WTC11 (cell line): ENCODE results near the gene CARD11. TPM values are rescaled to one million over a fixed set of nuclear protein-coding genes. Genes with fewer than 3 reads are reported as not detected.
A peak's percentile ranks its signal among the peaks of the same experiment; 100 is the strongest.
"Not testable (repeated sequence)": the region's sequence is repeated elsewhere in the genome, so short reads cannot be mapped to it uniquely, and the experiment has no call there.

Source experiments
- ATAC-seq: fragments of 200-7000 bp; cut with Tn5 transposase; 2 replicates; pipeline ENCODE4 v1.10.0; 2021; ENCODE audit warnings: mild to moderate bottlenecking, moderate library complexity
- CTCF ChIA-PET: fragments of 300-600 bp; sonication (Branson Sonifier 250); formaldehyde crosslinking; loops from one replicate; lab custom pipeline; 2021; ENCODE audit warnings: antibody characterized with exemption; lab: Charles Lee
- POLR2A ChIA-PET: fragments of 350-600 bp; sonication (Branson Sonifier 250); formaldehyde crosslinking; loops from one replicate; lab custom pipeline; 2021; ENCODE audit warnings: antibody characterized with exemption; lab: Charles Lee
- DNase-seq: peaks from one replicate; pipeline ENCODE4 v3.0.0; 2021; ENCODE audit warnings: low spot score
- H3K27ac Mint-ChIP-seq: 2 replicates; pipeline ENCODE4 v1.8.0; 2021; ENCODE audit warnings: mixed read lengths
- H3K27me3 Mint-ChIP-seq: 2 replicates; pipeline ENCODE4 v1.8.0; 2021; ENCODE audit warnings: low read depth, mild to moderate bottlenecking, moderate library complexity, mixed read lengths
- H3K36me3 Mint-ChIP-seq: 2 replicates; pipeline ENCODE4 v1.8.0; 2021; ENCODE audit warnings: mixed read lengths
- H3K4me1 Mint-ChIP-seq: 2 replicates; pipeline ENCODE4 v1.8.0; 2022; ENCODE audit warnings: mixed read lengths
- H3K4me3 Mint-ChIP-seq: 2 replicates; pipeline ENCODE4 v1.8.0; 2021; ENCODE audit warnings: mild to moderate bottlenecking, moderate library complexity, mixed read lengths
- H3K9me3 Mint-ChIP-seq: 2 replicates; pipeline ENCODE4 v1.8.0; 2021; ENCODE audit warnings: mixed read lengths
- CREB1 ChIP-seq: sonication (generic); formaldehyde crosslinking; IDR thresholded peaks from 2 replicates; pipeline ENCODE4 v1.8.0; 2023; ENCODE audit warnings: mild to moderate bottlenecking, missing genetic modification reagents
- CREM ChIP-seq: sonication (generic); formaldehyde crosslinking; IDR thresholded peaks from 2 replicates; pipeline ENCODE4 v1.8.1; 2022; ENCODE audit warnings: mild to moderate bottlenecking, missing genetic modification reagents, moderate library complexity
- FOXK1 ChIP-seq: sonication (generic); formaldehyde crosslinking; IDR thresholded peaks from 2 replicates; pipeline ENCODE4 v1.8.0; 2022; ENCODE audit warnings: mild to moderate bottlenecking, moderate library complexity, missing genetic modification reagents
- GRHL2 ChIP-seq: fragments of 250-450 bp; sonication (Bioruptor Pico); IDR thresholded peaks from 2 replicates; pipeline ENCODE4 v1.8.0; 2022; ENCODE audit warnings: mild to moderate bottlenecking, moderate library complexity; ENCODE audit not compliant: insufficient replicate concordance, severe bottlenecking
- NR3C1 ChIP-seq: sonication (generic); formaldehyde crosslinking; conservative IDR thresholded peaks from 2 replicates; pipeline ENCODE4 v1.8.1; 2023; ENCODE audit warnings: low read depth, mild to moderate bottlenecking, missing genetic modification reagents
- PRRX2 ChIP-seq: fragments of 250-450 bp; sonication (Bioruptor Pico); IDR thresholded peaks from 2 replicates; pipeline ENCODE4 v1.8.0; 2021; ENCODE audit warnings: mild to moderate bottlenecking
- RORB ChIP-seq: fragments of 250-450 bp; sonication (Bioruptor Pico); IDR thresholded peaks from 2 replicates; pipeline ENCODE4 v1.9.0; 2021; ENCODE audit warnings: mild to moderate bottlenecking
- ZNF219 ChIP-seq: sonication (generic); formaldehyde crosslinking; IDR thresholded peaks from 2 replicates; pipeline ENCODE4 v1.8.0; 2023; ENCODE audit warnings: missing genetic modification reagents, mild to moderate bottlenecking, borderline replicate concordance
- ZNF232 ChIP-seq: sonication (generic); formaldehyde crosslinking; IDR thresholded peaks from 2 replicates; pipeline ENCODE4 v1.8.0; 2022; ENCODE audit warnings: mild to moderate bottlenecking, missing genetic modification reagents
- total RNA-seq: library from RNA; stranded (reverse); gene quantifications from 3 replicates; pipeline ENCODE4 v1.2.3, GENCODE V29; 2021
- TF ChIP-seq, protein P1 (sequence below): fragments of 200-600 bp; IDR thresholded peaks from 2 replicates; pipeline ENCODE4 v1.8.0; 2022; ENCODE audit warnings: antibody characterized with exemption
- TF ChIP-seq, protein P2 (sequence below): sonication (generic); formaldehyde crosslinking; conservative IDR thresholded peaks from 2 replicates; pipeline ENCODE4 v1.8.1; 2023; ENCODE audit warnings: mild to moderate bottlenecking, low read depth, missing genetic modification reagents, moderate library complexity
- TF ChIP-seq, protein P3 (sequence below): sonication (generic); formaldehyde crosslinking; IDR thresholded peaks from 2 replicates; pipeline ENCODE4 v1.8.1; 2022; ENCODE audit warnings: low read depth, missing genetic modification reagents, borderline replicate concordance
- TF ChIP-seq, protein P4 (sequence below): sonication (generic); formaldehyde crosslinking; IDR thresholded peaks from 2 replicates; pipeline ENCODE4 v1.8.1; 2022; ENCODE audit warnings: mild to moderate bottlenecking, moderate library complexity, missing genetic modification reagents
- TF ChIP-seq, protein P5 (sequence below): fragments of 250-450 bp; sonication (Bioruptor Pico); IDR thresholded peaks from 2 replicates; pipeline ENCODE4 v1.9.0; 2021; ENCODE audit warnings: mild to moderate bottlenecking

Gene CARD11
- total RNA-seq, 1 experiment from 2014 or later = 40.8 TPM

DNA sequence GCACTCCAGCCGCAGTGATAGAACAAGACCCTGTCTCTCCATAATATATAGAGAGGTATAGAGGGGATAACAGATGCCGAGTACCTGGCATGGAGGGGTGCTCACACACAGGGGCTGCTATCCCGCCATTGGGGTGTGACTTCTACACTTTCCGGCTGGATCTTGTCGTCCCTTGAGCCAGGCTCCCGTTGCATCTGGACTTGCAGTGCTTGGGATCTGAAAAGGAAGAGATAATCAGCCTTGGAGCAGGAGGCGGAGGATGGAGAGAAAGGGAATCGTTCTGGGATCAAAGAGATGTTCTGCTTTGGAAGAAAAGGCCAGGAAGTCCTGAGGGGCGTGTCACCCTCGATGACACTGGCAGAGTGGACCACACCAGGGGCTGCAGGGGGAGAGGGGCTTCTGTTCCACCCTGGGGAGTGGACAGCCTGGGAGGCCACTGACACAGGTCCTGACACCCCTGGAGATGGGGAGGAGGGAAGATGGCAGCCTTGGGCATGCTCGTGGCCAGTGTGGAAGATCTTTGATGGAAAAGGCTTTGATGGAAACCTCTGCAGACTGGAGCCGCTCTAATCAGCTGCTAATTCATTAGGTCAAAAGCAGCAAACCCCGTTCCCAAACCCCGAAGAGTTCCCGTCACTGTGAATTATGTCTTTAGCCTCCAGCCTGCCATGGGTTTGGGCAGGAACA lies 85.1 kb downstream of the CARD11 start:
- Mint-ChIP-seq H3K4me1 (no peaks in the 10 kb centered on the region; the same call in 1 of the 2 replicates), H3K9me3 (0 out of 2 replicates have a peak, but pooled peaks cover 3% of the 10 kb centered on the region), H3K36me3 (peaks cover 4% of the 10 kb centered on the region; the same call in 1 of the 2 replicates), H3K4me3 (no peak overlapping the region), H3K27ac (no peak overlapping the region), H3K27me3 (no peaks in the 10 kb centered on the region)
- TF ChIP-seq PRRX2 (CRISPR knock-in tag) (no peak), GRHL2 (CRISPR knock-in tag) (no peak), CREM (no peak), ZNF232 (no peak), RORB (CRISPR knock-in tag) (no peak), FOXK1 (no peak), CREB1 (CRISPR knock-in tag) (no peak), NR3C1 (no peak), ZNF219 (CRISPR knock-in tag) (no peak)
- TF ChIP-seq, protein P1, sequence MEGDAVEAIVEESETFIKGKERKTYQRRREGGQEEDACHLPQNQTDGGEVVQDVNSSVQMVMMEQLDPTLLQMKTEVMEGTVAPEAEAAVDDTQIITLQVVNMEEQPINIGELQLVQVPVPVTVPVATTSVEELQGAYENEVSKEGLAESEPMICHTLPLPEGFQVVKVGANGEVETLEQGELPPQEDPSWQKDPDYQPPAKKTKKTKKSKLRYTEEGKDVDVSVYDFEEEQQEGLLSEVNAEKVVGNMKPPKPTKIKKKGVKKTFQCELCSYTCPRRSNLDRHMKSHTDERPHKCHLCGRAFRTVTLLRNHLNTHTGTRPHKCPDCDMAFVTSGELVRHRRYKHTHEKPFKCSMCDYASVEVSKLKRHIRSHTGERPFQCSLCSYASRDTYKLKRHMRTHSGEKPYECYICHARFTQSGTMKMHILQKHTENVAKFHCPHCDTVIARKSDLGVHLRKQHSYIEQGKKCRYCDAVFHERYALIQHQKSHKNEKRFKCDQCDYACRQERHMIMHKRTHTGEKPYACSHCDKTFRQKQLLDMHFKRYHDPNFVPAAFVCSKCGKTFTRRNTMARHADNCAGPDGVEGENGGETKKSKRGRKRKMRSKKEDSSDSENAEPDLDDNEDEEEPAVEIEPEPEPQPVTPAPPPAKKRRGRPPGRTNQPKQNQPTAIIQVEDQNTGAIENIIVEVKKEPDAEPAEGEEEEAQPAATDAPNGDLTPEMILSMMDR = no peak
- TF ChIP-seq, protein P2, sequence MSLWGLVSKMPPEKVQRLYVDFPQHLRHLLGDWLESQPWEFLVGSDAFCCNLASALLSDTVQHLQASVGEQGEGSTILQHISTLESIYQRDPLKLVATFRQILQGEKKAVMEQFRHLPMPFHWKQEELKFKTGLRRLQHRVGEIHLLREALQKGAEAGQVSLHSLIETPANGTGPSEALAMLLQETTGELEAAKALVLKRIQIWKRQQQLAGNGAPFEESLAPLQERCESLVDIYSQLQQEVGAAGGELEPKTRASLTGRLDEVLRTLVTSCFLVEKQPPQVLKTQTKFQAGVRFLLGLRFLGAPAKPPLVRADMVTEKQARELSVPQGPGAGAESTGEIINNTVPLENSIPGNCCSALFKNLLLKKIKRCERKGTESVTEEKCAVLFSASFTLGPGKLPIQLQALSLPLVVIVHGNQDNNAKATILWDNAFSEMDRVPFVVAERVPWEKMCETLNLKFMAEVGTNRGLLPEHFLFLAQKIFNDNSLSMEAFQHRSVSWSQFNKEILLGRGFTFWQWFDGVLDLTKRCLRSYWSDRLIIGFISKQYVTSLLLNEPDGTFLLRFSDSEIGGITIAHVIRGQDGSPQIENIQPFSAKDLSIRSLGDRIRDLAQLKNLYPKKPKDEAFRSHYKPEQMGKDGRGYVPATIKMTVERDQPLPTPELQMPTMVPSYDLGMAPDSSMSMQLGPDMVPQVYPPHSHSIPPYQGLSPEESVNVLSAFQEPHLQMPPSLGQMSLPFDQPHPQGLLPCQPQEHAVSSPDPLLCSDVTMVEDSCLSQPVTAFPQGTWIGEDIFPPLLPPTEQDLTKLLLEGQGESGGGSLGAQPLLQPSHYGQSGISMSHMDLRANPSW (CRISPR knock-in tag) = no peak
- TF ChIP-seq, protein P3, sequence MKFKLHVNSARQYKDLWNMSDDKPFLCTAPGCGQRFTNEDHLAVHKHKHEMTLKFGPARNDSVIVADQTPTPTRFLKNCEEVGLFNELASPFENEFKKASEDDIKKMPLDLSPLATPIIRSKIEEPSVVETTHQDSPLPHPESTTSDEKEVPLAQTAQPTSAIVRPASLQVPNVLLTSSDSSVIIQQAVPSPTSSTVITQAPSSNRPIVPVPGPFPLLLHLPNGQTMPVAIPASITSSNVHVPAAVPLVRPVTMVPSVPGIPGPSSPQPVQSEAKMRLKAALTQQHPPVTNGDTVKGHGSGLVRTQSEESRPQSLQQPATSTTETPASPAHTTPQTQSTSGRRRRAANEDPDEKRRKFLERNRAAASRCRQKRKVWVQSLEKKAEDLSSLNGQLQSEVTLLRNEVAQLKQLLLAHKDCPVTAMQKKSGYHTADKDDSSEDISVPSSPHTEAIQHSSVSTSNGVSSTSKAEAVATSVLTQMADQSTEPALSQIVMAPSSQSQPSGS (CRISPR knock-in tag) = no peak
- ChIA-PET CTCF (no interaction called here), POLR2A (interaction anchor here (1.0 kb wide), 1 partner anchor 12 kb away, joined by 8 read pairs; no protein-coding TSS in a partner anchor)
- ATAC-seq (no peak), DNase-seq (peak; percentile 3)

DNA sequence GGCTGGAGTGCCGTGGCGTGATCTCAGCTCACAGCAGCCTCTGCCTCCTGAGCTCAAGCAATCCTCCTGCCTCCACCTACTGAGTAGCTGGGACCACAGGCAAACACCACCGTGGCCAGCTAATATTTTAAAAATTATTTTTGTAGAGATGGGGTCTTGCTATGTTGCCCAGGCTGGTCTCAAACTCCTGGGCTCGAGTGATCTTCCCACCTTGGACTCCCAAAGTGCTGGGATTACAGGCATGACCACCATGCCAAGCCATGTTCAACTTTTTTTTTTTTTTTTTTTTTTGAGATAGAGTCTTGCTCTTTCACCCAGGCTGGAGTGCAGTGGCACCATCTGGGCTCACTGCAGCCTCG lies 86.3 kb downstream of the CARD11 start:
- H3K9me3 Mint-ChIP-seq, DNase-seq, H3K4me1 Mint-ChIP-seq, H3K4me3 Mint-ChIP-seq, ATAC-seq, POLR2A ChIA-PET, H3K27ac Mint-ChIP-seq, H3K36me3 Mint-ChIP-seq, H3K27me3 Mint-ChIP-seq: not testable (repeated sequence)
- CTCF ChIA-PET = interaction anchor here (0.7 kb wide), 1 partner anchor 353 kb away, joined by 3 read pairs; no protein-coding TSS in a partner anchor

DNA sequence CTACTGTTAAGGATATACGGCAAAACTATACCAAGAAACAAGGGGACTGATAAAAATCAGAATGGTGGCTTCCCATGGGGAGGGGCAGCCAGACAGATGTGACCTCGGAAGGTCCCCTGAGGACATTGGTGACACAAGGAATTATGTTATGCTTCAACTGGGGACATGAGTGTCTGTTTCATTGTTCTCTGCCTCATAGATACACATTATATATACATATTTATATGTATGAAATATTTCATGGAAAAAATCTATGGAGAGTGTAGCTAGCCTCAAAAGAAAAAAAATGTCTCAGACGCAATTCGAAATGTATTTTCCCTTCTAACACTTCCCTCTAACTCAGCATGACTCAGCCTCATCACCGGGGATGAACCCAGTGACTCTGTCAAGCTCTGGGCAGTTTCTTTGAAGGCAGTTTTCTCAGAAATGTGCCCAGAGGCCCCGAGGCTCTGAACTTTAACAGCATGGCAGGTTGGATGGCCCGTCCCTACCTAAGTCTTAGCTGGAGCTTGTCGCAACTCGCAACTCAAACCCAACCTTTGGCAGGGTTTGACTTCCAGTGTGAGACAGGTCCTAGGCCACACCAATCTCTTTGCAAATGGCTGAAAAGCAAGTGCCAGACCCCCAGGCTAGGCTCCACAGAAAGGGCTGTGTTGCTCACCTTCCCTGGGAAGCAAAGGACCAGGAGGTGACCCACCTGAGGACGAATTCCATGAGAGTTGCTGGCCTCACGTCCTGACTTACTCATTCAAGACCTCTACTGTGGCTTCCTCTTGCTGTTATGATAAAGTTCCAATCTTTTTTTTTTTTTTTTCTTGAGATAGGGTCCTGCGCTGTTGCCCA lies 86.9 kb downstream of the CARD11 start:
- ChIA-PET CTCF (no interaction called here), POLR2A (no interaction called here)
- peaks cover 10% of the 10 kb centered on the region for H3K36me3 Mint-ChIP-seq
- H3K27me3 Mint-ChIP-seq = no peaks in the 10 kb centered on the region
- H3K27ac Mint-ChIP-seq = no peak overlapping the region
- H3K4me3 Mint-ChIP-seq = no peak overlapping the region
- peaks cover 5% of the 10 kb centered on the region for H3K4me1 Mint-ChIP-seq
- peaks cover 8% of the 10 kb centered on the region; the same call in 1 of the 2 replicates for H3K9me3 Mint-ChIP-seq
- DNase-seq = peak; percentile 5
- TF ChIP-seq GRHL2 (CRISPR knock-in tag) = no peak
- TF ChIP-seq, protein P4, sequence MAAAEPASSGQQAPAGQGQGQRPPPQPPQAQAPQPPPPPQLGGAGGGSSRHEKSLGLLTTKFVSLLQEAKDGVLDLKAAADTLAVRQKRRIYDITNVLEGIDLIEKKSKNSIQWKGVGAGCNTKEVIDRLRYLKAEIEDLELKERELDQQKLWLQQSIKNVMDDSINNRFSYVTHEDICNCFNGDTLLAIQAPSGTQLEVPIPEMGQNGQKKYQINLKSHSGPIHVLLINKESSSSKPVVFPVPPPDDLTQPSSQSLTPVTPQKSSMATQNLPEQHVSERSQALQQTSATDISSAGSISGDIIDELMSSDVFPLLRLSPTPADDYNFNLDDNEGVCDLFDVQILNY = no peak
- TF ChIP-seq, protein P5, sequence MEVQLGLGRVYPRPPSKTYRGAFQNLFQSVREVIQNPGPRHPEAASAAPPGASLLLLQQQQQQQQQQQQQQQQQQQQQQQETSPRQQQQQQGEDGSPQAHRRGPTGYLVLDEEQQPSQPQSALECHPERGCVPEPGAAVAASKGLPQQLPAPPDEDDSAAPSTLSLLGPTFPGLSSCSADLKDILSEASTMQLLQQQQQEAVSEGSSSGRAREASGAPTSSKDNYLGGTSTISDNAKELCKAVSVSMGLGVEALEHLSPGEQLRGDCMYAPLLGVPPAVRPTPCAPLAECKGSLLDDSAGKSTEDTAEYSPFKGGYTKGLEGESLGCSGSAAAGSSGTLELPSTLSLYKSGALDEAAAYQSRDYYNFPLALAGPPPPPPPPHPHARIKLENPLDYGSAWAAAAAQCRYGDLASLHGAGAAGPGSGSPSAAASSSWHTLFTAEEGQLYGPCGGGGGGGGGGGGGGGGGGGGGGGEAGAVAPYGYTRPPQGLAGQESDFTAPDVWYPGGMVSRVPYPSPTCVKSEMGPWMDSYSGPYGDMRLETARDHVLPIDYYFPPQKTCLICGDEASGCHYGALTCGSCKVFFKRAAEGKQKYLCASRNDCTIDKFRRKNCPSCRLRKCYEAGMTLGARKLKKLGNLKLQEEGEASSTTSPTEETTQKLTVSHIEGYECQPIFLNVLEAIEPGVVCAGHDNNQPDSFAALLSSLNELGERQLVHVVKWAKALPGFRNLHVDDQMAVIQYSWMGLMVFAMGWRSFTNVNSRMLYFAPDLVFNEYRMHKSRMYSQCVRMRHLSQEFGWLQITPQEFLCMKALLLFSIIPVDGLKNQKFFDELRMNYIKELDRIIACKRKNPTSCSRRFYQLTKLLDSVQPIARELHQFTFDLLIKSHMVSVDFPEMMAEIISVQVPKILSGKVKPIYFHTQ (CRISPR knock-in tag) = no peak
- no peak for ATAC-seq
